HuH-7.5 (cell line): ENCODE data around the gene XRRA1.
A peak's percentile ranks its signal among the peaks of the same experiment; 100 is the strongest.
"Not testable (repeated sequence)": the region's sequence is repeated elsewhere in the genome, so short reads cannot be mapped to it uniquely, and the experiment has no call there.

Source experiments
- DNase-seq: peaks from one replicate; pipeline ENCODE4 v3.0.0; 2011; ENCODE audit warnings: low spot score

The XRRA1 gene, protein sequence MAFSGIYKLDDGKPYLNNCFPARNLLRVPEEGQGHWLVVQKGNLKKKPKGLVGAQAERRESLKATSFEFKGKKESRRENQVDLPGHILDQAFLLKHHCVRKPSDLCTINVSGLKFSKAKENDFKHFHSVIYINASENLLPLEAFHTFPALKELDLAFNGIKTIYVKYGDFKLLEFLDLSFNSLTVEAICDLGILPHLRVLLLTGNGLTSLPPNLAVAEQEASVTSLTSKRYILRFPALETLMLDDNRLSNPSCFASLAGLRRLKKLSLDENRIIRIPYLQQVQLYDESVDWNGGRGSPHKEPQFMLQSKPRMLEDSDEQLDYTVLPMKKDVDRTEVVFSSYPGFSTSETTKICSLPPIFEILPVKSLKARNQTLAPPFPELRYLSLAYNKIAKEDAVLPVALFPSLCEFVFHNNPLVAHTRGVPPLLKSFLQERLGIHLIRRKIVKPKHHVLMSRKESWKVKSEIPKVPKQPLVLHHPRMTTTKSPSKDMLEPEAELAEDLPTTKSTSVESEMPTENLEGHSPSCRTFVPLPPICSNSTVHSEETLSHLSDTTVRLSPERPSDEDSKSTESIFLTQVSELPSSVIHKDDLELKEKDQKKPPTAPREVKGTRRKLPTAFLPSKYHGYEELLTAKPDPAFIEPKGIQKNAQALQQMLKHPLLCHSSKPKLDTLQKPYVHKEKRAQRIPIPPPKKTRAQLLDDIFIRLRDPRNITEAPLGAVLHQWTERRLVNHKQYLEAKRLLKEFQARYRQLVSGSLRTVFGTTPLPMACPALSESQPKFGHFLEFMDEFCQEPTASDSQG

DNA sequence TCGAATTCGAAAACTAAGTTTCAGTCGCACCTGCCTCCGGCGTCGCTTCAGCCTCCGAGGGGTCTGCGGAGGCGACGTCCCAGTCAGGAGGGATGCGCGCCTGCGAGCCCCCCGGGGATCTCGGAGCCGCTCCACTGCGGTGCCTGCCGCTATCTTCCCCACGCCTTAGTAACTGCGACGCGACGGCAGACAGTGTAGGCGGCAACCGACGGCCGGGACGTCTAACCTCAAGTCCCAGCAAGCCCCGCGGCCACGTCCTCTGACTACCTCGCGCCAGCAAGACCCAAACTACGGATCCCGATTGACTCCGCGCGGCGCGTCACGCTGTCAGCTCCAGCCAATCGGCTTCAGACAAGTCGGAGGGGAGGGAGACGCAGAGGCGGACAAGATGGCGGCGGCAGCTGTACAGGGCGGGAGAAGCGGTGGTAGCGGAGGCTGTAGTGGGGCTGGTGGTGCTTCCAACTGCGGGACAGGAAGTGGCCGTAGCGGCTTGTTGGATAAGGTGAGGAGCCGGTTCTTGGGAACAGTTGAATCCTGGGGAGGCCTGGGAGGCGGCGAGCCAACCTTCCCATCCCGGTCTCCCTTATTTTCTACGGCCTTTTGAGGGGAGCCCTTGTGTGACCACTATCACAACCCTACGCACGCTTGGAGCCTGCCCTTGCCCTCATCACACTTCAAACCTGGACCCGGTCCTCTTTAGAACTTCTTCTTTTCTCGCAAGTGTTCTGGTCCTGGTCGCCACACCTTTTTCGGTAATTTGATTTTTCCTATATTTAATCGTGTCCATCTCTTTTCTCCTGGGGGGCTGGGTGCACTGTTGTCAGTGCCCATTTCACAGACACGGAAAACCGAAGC is at the start of gene XRRA1, which contains the start of gene SPCS2:
Gene XRRA1, minus strand, starts transcription at position 194 of the 855 bp plus-strand sequence. CDS start 8,213 bp downstream, outside the sequence.
Gene SPCS2, plus strand, starts transcription at position 369 of the 855 bp plus-strand sequence. Its CDS starts 20 bp downstream, at position 389.
- peak; percentile 83 for DNase-seq

DNA sequence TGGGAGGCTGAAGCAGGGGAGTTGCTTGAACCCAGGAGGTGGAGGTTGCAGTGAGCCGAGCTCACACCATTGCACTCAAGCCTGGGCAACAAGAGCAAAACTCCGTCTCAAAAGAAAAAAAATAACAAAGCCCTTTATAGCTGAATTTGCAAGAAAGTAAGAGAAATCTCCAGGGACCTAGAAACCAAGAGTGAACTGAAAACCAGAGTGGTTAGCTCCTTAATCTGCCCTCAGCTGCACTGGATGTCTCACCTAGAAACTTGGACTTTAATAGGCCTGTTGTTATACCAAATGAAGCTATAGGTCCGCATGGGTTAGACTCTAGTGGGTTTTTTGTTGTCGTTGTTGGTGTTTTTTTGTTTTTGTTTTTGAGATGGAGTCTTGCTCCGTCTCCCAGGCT is 44.0 kb upstream of the XRRA1 start:
- DNase-seq: no peak

DNA sequence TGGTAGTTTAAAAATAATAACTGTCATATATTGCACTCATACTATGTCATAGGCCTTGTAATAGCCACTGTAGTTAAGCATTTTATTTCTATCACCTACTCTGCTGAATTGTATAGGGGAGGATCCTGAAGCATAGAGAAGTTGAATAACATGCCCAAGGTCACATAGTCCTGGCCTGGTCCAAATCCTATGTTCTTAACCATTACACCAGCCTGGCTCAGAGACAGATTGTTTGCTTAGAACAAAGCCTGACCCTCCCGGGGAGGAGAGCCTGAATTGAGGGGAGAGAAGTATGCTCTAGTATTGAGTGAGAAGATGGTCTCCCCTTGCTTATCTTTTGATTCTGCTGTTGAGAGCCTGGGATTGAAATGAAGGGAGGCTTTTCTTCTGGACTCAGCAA is 42.0 kb upstream of the XRRA1 start:
- DNase-seq: no peak

DNA sequence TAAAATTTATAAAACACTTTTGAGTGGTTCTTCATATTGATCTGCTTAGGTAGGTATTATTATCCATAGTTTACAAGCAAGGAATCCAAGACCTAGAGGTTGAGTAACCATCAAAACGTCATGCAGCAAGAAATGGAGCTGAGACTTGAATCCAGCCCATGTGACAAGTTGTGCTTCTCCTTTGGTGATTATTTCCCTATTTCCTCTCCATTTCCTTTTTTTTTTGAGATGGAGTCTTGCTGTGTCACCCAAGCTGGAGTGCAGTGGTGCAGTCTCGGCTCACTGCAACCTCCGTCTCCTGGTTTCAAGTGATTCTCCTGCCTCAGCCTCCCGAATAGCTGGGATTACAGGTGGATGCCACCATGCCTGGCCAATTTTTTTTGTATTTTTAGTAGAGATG is 41.3 kb upstream of the XRRA1 start:
- not testable (repeated sequence) for DNase-seq

DNA sequence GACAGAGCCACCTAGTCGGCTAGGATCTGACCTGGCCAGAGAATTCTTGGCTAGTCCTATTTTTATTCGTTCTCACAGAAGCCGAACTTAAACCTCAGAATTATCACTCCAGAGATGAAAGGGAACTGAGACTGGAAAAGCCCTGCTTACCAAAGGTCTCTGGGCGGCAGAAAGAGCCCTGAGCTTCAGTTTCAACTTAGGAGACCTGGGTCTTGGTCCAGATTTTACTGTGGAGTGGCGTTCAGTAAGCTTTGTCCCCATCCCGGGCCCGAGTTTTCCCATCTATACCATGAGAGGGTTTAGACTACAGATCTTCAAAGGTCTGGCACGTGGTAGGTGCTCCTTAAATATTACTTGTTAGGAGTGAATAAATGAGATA is 40.4 kb upstream of the XRRA1 start:
- peak; percentile 23 for DNase-seq

DNA sequence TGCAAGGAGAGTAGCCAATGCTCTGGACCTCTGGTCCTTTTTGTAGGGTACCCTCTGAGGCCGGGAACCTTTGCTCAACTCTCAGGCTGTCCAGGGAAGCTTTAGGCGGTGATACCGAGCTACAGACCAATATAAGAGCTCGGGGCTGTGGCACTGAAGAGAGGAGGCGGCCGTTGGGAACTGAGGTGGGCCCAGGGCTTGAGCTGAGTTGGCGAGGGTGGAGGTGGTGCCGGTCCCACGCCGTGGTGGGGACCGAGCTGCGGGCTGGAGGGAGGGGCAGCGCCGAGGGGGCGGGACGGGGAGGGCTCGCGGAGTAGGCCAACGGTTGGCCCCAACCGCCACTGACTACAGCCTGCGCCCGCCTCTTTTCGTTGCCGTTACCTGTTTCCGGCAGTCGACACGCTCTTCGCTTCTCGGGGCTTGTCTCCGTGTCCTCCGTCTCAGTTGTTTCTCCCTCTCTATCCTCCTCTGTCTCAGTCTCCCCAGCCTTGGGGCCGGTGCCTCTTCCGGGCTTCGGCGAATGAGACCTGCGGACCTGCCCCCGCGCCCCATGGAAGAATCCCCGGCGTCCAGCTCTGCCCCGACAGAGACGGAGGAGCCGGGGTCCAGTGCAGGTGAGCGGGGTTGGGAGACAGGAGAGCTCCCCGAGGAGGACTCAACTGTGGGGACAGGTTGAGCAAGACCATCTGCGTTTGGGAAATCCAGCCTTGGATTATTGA is 39.8 kb upstream of the XRRA1 start, which contains the start of gene NEU3:
Gene NEU3, plus strand, starts transcription at position 393 of the 719 bp plus-strand sequence. Its CDS starts 128 bp downstream, at position 521.
- peak; percentile 48 for DNase-seq

DNA sequence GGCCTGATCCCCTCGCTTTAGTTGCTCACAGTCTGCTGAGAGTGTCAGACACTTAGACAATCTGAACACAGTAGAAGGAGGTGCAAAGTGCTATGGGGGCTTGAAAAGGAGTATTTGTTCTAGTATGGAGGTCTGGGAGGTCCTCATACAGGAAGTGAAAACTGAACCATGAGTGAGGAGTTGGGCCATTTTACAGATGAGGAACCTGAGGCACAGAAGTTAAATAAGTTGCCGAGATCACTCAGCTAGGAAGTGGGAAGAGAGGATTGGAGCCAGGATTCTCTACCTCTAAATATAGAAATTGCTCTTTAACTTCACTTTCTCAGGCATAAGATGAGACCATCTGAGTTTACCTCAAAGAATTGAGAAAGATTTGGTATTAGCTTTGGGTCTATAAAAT is 35.8 kb upstream of the XRRA1 start:
- no peak for DNase-seq

DNA sequence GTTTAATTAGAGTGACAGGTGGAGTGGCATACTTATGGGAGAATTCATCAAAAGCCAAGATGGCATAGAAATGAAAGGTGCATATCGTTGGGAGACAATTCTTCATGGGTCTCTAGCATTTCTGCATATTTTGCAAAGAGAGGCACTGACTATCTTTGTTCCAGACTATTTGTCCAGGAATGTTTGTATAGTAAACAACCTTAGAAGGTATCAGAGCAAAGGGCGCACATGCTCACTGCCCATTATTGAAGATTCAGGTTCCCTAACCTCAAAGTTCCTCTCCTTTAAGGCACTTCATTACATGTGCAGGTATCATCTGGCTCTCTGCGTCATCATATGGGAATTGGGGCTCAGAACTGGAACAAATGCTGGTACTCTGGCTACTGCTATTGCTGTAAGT is 35.2 kb upstream of the XRRA1 start:
- DNase-seq: no peak

DNA sequence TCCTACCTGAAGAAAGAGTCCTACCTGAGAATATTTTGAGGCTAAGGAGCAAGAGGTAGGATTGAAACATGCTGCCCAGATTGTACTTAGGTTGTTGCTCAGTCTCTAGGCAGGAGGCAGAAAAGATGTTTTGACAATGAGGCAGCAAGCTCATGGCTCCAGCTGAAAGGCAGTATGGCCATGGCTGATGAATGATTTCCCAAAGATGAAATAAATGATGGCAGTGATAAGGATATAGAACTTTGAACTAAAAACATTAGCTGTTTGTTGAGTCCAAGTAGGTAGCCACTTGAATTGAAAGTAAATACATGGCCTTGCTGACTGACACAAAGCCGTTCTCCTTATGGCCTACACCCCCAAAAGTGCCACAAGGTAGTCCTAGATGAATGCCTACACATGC is 33.0 kb upstream of the XRRA1 start:
- no peak for DNase-seq

DNA sequence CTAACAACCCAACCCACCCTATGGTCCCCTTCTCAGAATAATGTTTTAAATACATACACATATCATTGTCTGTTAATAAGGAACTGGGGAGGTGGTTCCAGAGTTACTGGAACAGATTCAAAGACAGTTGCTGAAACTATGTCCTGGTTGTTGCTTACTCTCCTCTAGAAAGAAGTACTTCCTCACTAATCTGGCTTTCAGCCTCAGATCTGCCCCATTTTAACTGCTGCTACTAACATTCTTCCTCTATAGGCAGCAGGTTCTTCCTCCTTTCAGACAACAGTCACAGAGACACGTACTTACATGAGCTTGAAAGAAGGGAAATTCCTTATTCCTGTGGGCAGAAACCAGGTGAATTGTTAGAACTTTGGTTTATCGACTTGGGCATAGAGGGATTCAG is 31.7 kb upstream of the XRRA1 start:
- no peak for DNase-seq

DNA sequence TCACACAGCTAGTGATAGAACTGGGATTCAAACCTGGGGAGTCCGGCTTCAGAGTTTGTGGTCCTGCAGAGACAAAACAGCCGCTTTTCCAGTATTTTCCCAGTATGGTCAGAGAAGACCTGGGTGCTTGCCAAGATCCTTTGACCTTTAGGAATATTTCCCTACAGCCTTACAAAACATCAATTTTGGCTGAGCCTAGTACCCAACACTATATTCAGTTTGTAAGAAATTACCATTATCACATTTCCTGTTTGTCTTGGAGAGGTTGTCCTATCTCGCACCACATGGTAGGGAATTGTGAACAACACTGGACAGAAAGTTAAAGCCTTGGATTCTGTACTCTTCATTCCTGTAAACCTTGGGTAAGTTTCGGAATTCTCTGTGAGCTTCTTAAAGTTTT is 29.1 kb upstream of the XRRA1 start:
- no peak for DNase-seq

DNA sequence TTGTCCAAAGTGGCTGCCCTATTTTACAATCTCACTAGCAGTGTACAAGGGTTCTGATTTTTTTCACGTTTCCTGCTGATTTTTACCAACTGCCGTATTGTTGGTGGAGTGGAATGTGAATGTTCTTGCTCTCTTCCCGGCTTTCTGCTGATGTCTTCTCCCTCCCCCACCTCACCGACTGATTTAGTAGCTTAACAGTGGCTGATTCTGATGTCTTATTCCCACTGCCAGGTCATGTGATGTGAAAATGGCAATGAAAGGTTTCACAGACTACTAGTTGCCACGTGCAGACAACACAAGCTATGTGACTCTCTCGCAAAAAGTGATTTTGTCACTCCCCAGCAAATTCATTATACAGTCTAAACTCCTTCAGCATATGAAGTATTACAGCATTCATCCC is 22.5 kb upstream of the XRRA1 start:
- DNase-seq: no peak

DNA sequence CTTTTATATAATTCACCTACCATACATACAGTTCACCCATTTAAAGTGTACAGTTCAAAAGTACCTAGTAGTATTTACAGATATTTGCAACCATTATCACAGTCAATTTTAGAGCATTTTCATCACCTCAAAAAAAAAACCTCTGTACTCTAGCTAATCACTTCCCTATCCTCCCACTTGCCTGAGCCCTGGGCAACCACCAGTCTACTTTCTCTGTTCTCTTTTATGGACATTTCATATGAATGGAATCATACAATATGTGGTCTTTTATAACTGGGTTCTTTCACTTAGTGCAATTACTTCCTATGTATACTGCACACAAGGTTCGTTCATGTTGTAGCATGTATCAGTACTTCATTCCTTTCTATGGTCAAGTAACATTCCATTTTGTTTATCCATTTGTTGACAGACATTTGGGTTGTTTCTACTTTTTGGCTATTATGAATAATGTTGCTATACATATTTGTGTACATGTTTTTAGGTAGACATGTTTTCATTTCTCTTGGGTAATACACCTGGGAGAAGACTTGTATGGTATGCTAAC is 22.0 kb upstream of the XRRA1 start:
- no peak for DNase-seq

DNA sequence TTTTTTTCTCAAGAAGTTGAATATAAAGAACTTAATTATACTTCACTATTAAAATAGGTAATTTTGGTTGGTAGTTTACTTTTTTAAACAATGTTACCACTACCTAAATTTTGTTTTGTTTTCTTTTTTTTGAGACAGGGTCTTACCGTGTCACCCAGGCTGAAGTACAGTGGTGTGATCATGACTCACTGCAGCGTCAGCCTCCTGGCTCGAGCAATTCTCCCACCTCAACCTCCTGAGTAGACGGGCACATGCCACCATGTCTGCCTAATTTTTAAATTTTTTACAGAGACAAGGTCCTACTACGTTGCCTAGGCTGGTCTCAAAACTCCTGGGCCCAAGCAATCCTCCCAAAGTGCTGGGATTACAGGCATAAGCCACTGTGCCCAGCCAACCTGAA is 17.8 kb upstream of the XRRA1 start:
- no peak for DNase-seq

DNA sequence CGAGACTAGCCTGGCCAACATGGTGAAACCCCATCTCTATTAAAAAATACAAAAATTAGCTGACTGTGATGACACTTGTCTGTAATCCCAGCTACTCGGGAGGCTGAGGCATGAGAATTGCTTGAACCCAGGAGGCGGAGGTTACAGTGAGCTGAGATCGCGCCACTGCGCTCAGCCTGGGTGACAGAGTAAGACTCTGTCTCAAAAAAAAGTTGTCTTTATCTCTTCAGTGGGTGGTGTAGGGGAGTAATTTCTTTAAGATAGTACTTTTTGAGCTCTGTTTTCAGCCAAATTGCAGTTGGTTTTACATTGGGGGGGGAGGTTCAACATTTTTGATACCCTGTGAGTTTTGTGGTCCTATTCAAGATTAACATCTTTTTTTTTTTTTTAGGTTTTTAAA is 11.2 kb upstream of the XRRA1 start:
- DNase-seq: not testable (repeated sequence)

DNA sequence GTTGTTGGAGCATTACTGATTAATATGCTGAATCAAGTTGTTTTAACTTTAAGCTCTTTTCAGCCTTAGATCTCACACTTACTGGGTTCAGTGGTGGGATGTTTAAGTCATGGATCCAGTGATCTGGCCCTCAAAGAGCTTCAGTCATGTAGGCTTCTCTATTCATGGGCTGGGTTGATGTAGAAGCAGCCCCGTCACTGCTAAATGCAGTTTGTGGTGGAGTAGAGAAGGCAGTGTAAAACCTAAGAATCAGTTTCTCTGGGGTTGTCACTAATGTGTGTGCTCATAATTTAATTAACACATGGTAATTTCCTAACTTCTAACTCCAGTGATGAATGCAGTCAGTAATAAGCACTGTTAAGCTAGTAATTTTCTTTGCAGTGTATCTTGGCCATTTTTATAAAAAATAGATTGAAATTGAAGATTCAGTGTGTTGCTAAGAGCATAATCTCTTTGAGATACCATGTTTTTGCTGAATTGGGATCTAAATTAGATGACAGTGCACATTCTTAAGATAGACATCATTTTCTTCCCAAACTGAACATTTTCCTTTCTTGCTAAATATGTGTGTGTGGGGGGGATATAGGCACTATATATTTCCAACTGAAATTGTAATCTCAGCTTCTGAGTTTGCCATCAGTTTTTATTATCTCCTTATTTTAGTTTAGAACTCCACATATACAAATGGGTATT is 9.2 kb upstream of the XRRA1 start:
- DNase-seq: no peak

DNA sequence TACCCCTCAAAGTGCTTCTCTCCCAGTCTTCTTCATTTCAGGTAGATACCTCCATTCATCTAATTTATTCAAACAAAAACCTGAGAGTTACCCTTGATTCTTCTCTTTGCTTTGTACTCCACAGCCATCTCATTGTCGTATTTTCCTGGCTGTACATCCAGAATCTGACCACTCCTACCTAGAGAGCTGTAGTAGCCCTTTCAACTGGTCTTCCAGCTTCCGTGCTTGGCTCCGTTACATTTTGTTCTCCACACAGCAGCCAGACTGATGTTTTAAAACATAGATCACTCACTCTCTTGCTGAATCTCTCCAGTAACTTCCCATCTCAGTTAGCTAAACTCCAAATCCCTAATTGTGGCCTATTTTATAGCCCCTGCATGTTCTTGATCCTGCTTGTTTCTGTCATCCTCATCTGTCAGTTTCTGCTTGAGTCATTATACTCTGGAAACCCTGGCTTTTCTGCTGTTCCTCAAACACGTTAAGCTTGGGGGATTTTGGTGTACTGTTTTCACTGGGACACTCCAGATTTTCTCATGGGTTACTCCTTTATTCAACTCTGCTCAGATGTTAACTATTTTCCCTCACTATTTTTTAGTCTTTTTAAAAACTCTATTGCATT is 7.6 kb upstream of the XRRA1 start:
- DNase-seq: no peak

DNA sequence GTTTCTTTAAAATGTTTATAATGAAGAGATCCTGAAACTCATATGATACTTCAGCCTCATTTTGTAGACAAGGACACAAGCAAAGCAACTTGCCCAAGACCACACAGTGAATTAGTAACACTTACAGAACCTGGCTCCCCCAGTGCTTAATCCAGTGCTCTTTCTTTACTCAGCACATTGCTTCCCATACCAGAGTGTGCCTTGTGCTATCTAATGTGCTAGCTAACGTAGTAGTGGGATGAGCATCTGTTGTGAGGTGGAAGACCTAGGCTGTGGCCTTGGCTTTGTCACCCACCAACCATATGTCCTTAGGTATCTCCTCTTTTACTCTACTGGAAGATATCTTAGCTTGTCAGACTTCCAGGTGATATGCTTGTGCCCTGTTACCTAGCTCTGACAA is 5.3 kb upstream of the XRRA1 start:
- no peak for DNase-seq

DNA sequence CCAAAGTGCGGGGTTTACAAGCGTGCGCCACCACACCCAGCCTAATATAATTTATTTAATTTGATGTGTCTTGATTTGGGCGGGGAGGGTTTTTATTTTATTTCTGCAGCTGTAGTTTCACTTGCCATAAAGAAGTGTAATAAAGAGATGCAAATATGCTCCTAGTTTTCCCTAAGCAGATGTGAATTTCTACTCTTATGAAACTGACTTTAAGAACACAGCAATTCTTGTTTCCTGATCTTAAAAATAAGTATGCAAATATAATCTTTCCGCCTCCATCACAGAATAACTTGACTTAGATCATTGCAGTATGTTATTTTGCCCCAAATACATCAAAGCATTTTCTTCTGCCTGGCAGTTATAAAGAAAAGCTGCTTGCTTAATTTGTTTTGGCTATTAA is 4.6 kb upstream of the XRRA1 start:
- no peak for DNase-seq

DNA sequence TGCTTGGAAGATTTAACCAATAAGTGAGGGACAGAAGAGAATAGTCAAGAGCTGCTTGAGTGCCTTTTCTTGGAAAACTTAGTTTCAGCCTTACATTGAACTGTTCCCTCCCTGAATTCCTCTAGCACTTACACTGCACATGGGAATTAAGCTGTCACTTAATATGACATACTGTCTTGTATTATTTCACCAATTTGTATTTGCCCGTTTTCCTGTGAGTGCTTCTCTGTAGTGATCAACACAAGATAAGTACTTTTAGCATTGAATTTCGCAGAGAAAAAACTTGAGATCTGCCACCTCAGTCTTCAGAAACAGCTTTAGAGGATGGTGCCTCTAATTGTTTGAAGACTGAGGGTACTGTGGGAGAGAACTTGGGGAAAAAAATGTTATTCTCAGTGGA is 3.9 kb upstream of the XRRA1 start:
- no peak for DNase-seq
